Mucosa of descending colon (tissue), 3 donors: ENCODE measurements around the gene CCDC70. TPM values are rescaled to one million over a fixed set of nuclear protein-coding genes. Genes with fewer than 3 reads are reported as not detected.
"Not testable (repeated sequence)": the region's sequence is repeated elsewhere in the genome, so short reads cannot be mapped to it uniquely, and the experiment has no call there.

Experiments used
- ATAC-seq: fragments of 200-7000 bp; cut with Tn5 transposase; one replicate; pipeline ENCODE4 v1.9.1; 2020; ENCODE audit warnings: mild to moderate bottlenecking, moderate library complexity
- DNase-seq, 3 donors: peaks; one replicate each; pipeline ENCODE4 v3.0.0-alpha.2; 2020
- H3K36me3 ChIP-seq: fragments of 200-600 bp; one replicate; pipeline ENCODE4 v1.8.0; 2021; ENCODE audit warnings: low read depth, mild to moderate bottlenecking
- H3K4me1 ChIP-seq: fragments of 200-600 bp; one replicate; pipeline ENCODE4 v1.8.0; 2021; ENCODE audit warnings: low read depth, mild to moderate bottlenecking
- H3K4me3 ChIP-seq: fragments of 200-600 bp; one replicate; pipeline ENCODE4 v1.8.0; 2021; ENCODE audit warnings: mild to moderate bottlenecking
- H3K9me3 ChIP-seq: fragments of 200-600 bp; one replicate; pipeline ENCODE4 v1.8.0; 2021; ENCODE audit warnings: mild to moderate bottlenecking
- intact Hi-C, 2 donors: fragments of 100-400 bp; cut with DNase I in 1 of 2; cut with micrococcal nuclease in 1 of 2; formaldehyde crosslinking; loops; one replicate each; pipeline versions ENCODE4 v1.11.0 to v1.11.1; 2022; cut with DNase I, micrococcal nuclease
- total RNA-seq, 3 donors: library from RNA; stranded (reverse); fragmentation: NEBNext Ultra II Directional in 2 of 3; extraction: Animal tissue kit (Norgen Biotek cat#: 25700) in 2 of 3; gene quantifications; one replicate each; pipeline versions ENCODE4 v1.2.1 to v1.2.4, GENCODE V29; 2021 to 2023
- TF ChIP-seq, protein P1 (sequence below): fragments of 200-600 bp; IDR thresholded peaks from one replicate; pipeline ENCODE4 v1.8.0; 2022; ENCODE audit warnings: antibody characterized with exemption, mild to moderate bottlenecking
- donor health status: DM: no; HTN: no; CAD: no; lungs with moderate emphysema.
- donor health status: DM: no; HTN: no; CAD: no.
- donor health status: DM: no; HTN: yes; CAD: no.

Gene CCDC70
- total RNA-seq, 3 donors from 2014 or later, result not detected

GRCh38 chr13:51905787-51906186 lies 44.0 kb downstream of the CCDC70 start:
- Histone ChIP-seq H3K36me3 (no peaks in the 10 kb centered on the region), H3K4me1 (no peaks in the 10 kb centered on the region), H3K4me3 (no peak overlapping the region), H3K9me3 (no peaks in the 10 kb centered on the region)
- DNase-seq (no peak), ATAC-seq (no peak)
- intact Hi-C loops, result no loop called here
- TF ChIP-seq, protein P1, sequence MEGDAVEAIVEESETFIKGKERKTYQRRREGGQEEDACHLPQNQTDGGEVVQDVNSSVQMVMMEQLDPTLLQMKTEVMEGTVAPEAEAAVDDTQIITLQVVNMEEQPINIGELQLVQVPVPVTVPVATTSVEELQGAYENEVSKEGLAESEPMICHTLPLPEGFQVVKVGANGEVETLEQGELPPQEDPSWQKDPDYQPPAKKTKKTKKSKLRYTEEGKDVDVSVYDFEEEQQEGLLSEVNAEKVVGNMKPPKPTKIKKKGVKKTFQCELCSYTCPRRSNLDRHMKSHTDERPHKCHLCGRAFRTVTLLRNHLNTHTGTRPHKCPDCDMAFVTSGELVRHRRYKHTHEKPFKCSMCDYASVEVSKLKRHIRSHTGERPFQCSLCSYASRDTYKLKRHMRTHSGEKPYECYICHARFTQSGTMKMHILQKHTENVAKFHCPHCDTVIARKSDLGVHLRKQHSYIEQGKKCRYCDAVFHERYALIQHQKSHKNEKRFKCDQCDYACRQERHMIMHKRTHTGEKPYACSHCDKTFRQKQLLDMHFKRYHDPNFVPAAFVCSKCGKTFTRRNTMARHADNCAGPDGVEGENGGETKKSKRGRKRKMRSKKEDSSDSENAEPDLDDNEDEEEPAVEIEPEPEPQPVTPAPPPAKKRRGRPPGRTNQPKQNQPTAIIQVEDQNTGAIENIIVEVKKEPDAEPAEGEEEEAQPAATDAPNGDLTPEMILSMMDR, result no peak

- Histone ChIP-seq H3K36me3 (no peaks in the 10 kb centered on the region), H3K4me1 (no peaks in the 10 kb centered on the region), H3K4me3 (no peak overlapping the region), H3K9me3 (no peaks in the 10 kb centered on the region)
- TF ChIP-seq, protein P1, result no peak
- intact Hi-C loops, result no loop called here
- peak in 1 of 3 donors; percentile 14 for DNase-seq
- peak; percentile 34 for ATAC-seq
Measured at GRCh38 chr13:51906581-51906980, 44.8 kb downstream of the CCDC70 start.

DNA sequence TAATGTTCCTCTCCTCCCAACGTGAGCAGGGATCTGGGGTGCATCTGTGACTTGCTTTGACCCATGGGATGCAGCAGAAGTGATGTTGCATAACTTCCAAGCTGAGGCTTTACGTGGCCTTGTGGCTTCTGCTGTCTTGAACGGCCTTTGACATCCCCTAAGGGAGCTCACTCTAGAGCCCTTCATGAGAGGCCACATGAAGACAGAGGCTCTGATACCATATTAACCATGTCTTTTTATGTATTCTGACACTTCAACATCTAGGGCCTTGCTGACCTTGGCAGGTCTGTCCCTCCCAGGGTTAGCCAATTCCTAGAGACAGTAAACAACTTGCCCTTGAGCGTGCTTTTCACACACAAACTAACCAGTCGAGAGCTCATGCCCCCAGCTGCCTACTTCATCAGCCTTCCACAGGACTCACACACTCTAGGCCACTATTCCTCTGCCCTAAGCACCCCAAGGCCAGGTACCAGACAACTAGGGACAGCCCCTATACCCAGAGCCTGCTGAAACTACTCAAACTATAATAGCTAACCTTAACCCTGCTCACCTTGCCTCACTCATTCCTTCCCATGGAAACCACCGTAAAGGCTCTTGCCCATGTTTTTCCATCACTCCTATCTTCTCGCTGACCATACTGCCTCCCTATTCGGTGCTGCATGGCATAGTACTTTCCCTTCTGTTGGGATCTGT lies 45.4 kb downstream of the CCDC70 start:
- TF ChIP-seq, protein P1, result no peak
- H3K4me3 ChIP-seq, result no peak overlapping the region
- intact Hi-C loops, result no loop called here
- no peak for ATAC-seq
- H3K36me3 ChIP-seq, result no peaks in the 10 kb centered on the region
- no peaks in the 10 kb centered on the region for H3K4me1 ChIP-seq
- no peaks in the 10 kb centered on the region for H3K9me3 ChIP-seq
- DNase-seq, result no peak

- intact Hi-C loops, ATAC-seq, H3K36me3 ChIP-seq, DNase-seq, H3K4me3 ChIP-seq, H3K9me3 ChIP-seq, H3K4me1 ChIP-seq: not testable (repeated sequence)
Measured at GRCh38 chr13:51909265-51909664, 47.5 kb downstream of the CCDC70 start.

- TF ChIP-seq, protein P1, result no peak
Measured at GRCh38 chr13:51910508-51910907, 48.7 kb downstream of the CCDC70 start.

DNA sequence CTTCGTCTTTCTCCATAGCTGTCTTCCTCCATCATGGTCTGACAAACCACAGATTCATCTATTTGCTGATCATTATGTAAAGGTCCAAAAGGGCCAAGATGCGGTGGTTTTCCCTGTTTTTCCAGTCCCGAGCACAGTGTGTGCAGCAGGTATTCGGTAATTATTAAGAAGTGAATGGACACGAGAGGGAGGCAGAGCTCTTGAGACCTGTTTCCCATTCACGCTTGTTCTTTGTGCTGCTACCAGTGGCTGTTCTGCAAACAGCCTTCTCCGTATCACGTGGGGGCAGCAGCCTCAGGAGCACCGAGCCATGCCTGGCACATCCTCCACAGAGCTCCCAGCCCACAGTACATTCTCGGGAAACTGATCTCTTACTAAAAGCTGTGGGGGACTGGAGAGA lies 50.3 kb downstream of the CCDC70 start:
- TF ChIP-seq, protein P1, result no peak
- Histone ChIP-seq H3K4me1 (no peaks in the 10 kb centered on the region), H3K9me3 (no peaks in the 10 kb centered on the region), H3K4me3 (no peak overlapping the region), H3K36me3 (no peaks in the 10 kb centered on the region)
- intact Hi-C loops, result no loop called here
- ATAC-seq (no peak), DNase-seq (no peak)

More at GRCh38 chr13:51910508-51910907, 48.7 kb downstream of the CCDC70 start:
- no peak for ATAC-seq
- H3K4me3 ChIP-seq, result no peak overlapping the region
- no peaks in the 10 kb centered on the region for H3K36me3 ChIP-seq
- no peak for DNase-seq
- intact Hi-C loops, result no loop called here
- no peaks in the 10 kb centered on the region for H3K9me3 ChIP-seq
- no peaks in the 10 kb centered on the region for H3K4me1 ChIP-seq
